IPS DF 6.9 (cell line): ENCODE results near the gene EMSY.

Experiments
- DNase-seq: peaks from one replicate; pipeline ENCODE4 v3.0.0-alpha.2; 2013; ENCODE audit warnings: low read depth, low spot score
- H3K27ac ChIP-seq: one replicate; pipeline ENCODE4 v1.5.1; 2013; ENCODE audit warnings: low read length, control low read depth
- H3K27me3 ChIP-seq: 2 replicates; pipeline ENCODE4 v1.6.1; 2013; ENCODE audit warnings: mild to moderate bottlenecking, low read length; ENCODE audit not compliant: control insufficient read depth, insufficient read depth
- H3K36me3 ChIP-seq: 2 replicates; pipeline ENCODE4 v1.6.1; 2013; ENCODE audit warnings: low read length; ENCODE audit not compliant: control insufficient read depth, insufficient read depth
- H3K4me1 ChIP-seq: 2 replicates; pipeline ENCODE4 v1.6.1; 2013; ENCODE audit warnings: low read length; ENCODE audit not compliant: control insufficient read depth, insufficient read depth
- H3K4me3 ChIP-seq: 2 replicates; pipeline ENCODE4 v1.5.1; 2013; ENCODE audit warnings: mild to moderate bottlenecking, low read length
- H3K9me3 ChIP-seq: 2 replicates; pipeline ENCODE4 v1.6.1; 2013; ENCODE audit warnings: low read length, inconsistent platforms; ENCODE audit not compliant: control insufficient read depth, insufficient read depth
- WGBS: extraction: QIAGEN DNeasy Blood & Tissue Kit; methylation state at CpG from one replicate; pipeline ENCODE4 v1.1.7; 2013; ENCODE audit warnings: mixed read lengths, missing lambda C conversion rate; ENCODE audit not compliant: insufficient read length, insufficient coverage; 5-methylcytosine and 5-hydroxymethylcytosine counted together

EMSY gene

GRCh38 chr11:76552987-76553386 is 108.2 kb downstream of the EMSY start:
- Histone ChIP-seq H3K9me3 (peaks cover 1% of the 10 kb centered on the region; the same call in 1 of the 2 replicates), H3K27me3 (no peaks in the 10 kb centered on the region), H3K27ac (no peak overlapping the region), H3K4me3 (no peak overlapping the region), H3K4me1 (no peaks in the 10 kb centered on the region), H3K36me3 (no peaks in the 10 kb centered on the region)
- no CpG with 5 or more reads among the region's 2 CpGs for WGBS
- DNase-seq: no peak

- no peaks in the 10 kb centered on the region for H3K36me3 ChIP-seq
- no peak overlapping the region for H3K4me3 ChIP-seq
- peaks cover 1% of the 10 kb centered on the region; the same call in 1 of the 2 replicates for H3K9me3 ChIP-seq
- DNase-seq: no peak
- no peak overlapping the region for H3K27ac ChIP-seq
- WGBS: no CpG with 5 or more reads among the region's 8 CpGs
- no peaks in the 10 kb centered on the region for H3K4me1 ChIP-seq
- no peaks in the 10 kb centered on the region for H3K27me3 ChIP-seq
Observed at GRCh38 chr11:76553554-76554476, 109.0 kb downstream of the EMSY start.

DNA sequence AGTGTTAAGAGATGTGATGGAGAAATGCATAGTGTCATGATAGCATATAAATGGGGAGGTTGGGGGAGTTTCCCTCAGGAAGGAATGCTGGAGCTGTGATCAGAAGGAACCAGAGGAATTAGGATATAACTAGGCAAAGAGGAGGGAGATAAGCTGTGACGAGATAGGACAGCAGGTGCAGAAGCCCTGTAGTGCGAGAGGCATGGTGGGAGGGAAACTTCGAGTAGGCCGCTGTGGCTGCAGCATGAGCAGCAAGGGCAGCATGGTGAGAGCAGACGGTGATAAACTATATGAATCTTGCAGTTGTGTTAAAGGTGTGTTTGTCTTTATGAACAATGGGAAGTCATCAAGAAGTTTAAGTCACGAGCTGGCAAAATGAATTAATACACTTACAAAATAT is 109.9 kb downstream of the EMSY start:
- Histone ChIP-seq H3K4me1 (no peaks in the 10 kb centered on the region), H3K36me3 (no peaks in the 10 kb centered on the region), H3K4me3 (no peak overlapping the region), H3K27ac (no peak overlapping the region), H3K9me3 (peaks cover 1% of the 10 kb centered on the region; the same call in 1 of the 2 replicates), H3K27me3 (no peaks in the 10 kb centered on the region)
- no CpG with 5 or more reads among the region's 6 CpGs for WGBS
- DNase-seq: no peak

GRCh38 chr11:76557466-76557865 is 112.6 kb downstream of the EMSY start:
- Histone ChIP-seq H3K4me1 (no peaks in the 10 kb centered on the region), H3K27ac (no peak overlapping the region), H3K36me3 (no peaks in the 10 kb centered on the region), H3K27me3 (no peaks in the 10 kb centered on the region), H3K4me3 (no peak overlapping the region), H3K9me3 (peaks cover 1% of the 10 kb centered on the region; the same call in 1 of the 2 replicates)
- WGBS: no CpG with 5 or more reads among the region's 3 CpGs
- DNase-seq: no peak

DNA sequence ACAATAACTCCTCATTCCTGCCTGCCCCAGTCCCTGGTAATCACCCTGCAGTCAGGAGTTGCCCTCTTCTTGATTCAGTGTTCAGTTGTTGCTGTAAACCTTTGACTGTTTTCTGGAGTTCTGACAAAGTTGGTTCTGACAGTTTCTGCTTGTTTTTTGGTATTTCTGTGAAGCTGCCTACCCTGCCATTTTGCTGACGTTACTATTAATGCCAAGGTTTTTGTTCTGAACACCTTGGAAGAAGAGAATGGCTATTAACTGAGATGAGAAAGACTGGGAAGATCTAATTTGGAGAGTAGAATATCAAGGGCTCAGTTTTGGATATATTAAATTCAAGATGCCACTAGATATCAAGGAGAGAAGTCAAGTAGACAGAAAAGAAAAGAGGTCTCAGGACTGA is 113.7 kb downstream of the EMSY start:
- Histone ChIP-seq H3K4me3 (no peak overlapping the region), H3K27ac (no peak overlapping the region), H3K27me3 (no peaks in the 10 kb centered on the region), H3K4me1 (no peaks in the 10 kb centered on the region), H3K9me3 (no peaks in the 10 kb centered on the region), H3K36me3 (no peaks in the 10 kb centered on the region)
- no peak for DNase-seq
- no CpG with 5 or more reads among the region's 1 CpG for WGBS

- DNase-seq: no peak
- H3K36me3 ChIP-seq: no peaks in the 10 kb centered on the region
- no CpG with 5 or more reads among the region's 1 CpG for WGBS
Observed at GRCh38 chr11:76558891-76559290, 114.1 kb downstream of the EMSY start.

GRCh38 chr11:76559346-76559745 is 114.5 kb downstream of the EMSY start:
- Histone ChIP-seq H3K36me3 (no peaks in the 10 kb centered on the region), H3K4me1 (no peaks in the 10 kb centered on the region), H3K27me3 (no peaks in the 10 kb centered on the region), H3K27ac (no peak overlapping the region), H3K4me3 (no peak overlapping the region), H3K9me3 (no peaks in the 10 kb centered on the region)
- DNase-seq: no peak
- WGBS: no CpG with 5 or more reads among the region's 1 CpG

More at GRCh38 chr11:76558891-76559290, 114.1 kb downstream of the EMSY start:
- no peaks in the 10 kb centered on the region for H3K27me3 ChIP-seq
- no peak overlapping the region for H3K27ac ChIP-seq
- H3K4me1 ChIP-seq: no peaks in the 10 kb centered on the region
- no peak overlapping the region for H3K4me3 ChIP-seq
- H3K9me3 ChIP-seq: no peaks in the 10 kb centered on the region

GRCh38 chr11:76560219-76560618 is 115.4 kb downstream of the EMSY start:
- no peak overlapping the region for H3K4me3 ChIP-seq
- H3K4me1 ChIP-seq: no peaks in the 10 kb centered on the region
- WGBS: no CpG with 5 or more reads among the region's 5 CpGs
- H3K27ac ChIP-seq: no peak overlapping the region
- DNase-seq: no peak
- no peaks in the 10 kb centered on the region for H3K27me3 ChIP-seq
- no peaks in the 10 kb centered on the region for H3K36me3 ChIP-seq
- no peaks in the 10 kb centered on the region for H3K9me3 ChIP-seq

DNA sequence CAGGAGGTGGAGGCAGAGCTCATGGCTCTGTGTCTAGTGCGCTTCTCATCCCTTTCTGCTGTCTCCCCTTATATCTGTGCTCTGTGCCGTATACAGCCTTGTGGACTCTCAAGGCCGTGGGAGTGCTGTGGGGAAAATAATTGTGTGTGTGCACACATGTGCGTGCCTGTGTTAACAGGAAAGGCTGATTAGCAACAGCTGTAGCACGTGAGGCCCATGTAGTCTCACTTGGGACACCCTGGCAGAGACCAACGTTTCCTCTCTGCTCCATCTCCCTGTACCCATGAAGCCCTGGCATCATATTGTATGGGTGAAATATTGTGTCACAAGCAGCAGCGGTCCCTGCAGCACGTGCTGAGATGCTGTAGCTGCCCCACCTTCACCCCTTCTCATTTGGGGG is 116.4 kb downstream of the EMSY start:
- Histone ChIP-seq H3K27ac (no peak overlapping the region), H3K36me3 (no peaks in the 10 kb centered on the region), H3K4me1 (no peaks in the 10 kb centered on the region), H3K4me3 (no peak overlapping the region), H3K9me3 (no peaks in the 10 kb centered on the region), H3K27me3 (no peaks in the 10 kb centered on the region)
- WGBS: no CpG with 5 or more reads among the region's 8 CpGs
- DNase-seq: no peak

- Histone ChIP-seq H3K36me3 (no peaks in the 10 kb centered on the region), H3K4me3 (no peak overlapping the region), H3K4me1 (no peaks in the 10 kb centered on the region), H3K27me3 (no peaks in the 10 kb centered on the region), H3K27ac (no peak overlapping the region), H3K9me3 (no peaks in the 10 kb centered on the region)
- WGBS: no CpG with 5 or more reads among the region's 3 CpGs
- DNase-seq: no peak
Observed at GRCh38 chr11:76562541-76562940, 117.7 kb downstream of the EMSY start.

DNA sequence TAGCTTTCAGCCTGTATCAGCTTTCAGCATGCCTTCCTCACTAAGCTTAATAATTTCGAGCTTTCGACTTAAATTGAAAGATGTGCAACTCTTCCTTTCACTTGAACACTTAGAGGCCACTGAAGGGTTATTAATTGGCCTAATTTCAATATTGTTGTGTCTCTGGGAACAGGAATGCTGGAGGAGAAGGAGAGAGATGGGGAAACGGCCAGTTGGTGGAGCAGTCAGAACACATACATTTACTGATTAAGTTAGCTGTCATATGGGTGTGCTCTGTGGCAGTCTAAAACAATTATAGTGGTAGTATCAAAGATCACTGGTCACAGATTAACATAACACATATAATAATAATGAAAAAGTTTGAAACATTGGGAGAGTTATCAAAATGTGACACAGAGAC is 119.5 kb downstream of the EMSY start:
- H3K4me3 ChIP-seq: no peak overlapping the region
- H3K9me3 ChIP-seq: no peaks in the 10 kb centered on the region
- no peaks in the 10 kb centered on the region for H3K4me1 ChIP-seq
- WGBS: no CpG with 5 or more reads among the region's 3 CpGs
- no peak for DNase-seq
- H3K36me3 ChIP-seq: no peaks in the 10 kb centered on the region
- no peak overlapping the region for H3K27ac ChIP-seq
- H3K27me3 ChIP-seq: no peaks in the 10 kb centered on the region
